ENCODE results near the gene ITGB3BP.
"Not testable (repeated sequence)": the region's sequence is repeated elsewhere in the genome, so short reads cannot be mapped to it uniquely, and the experiment has no call there.

ITGB3BP gene

GRCh38 chr1:63522891-63523728 is at the start of gene ITGB3BP, which contains the start of gene EFCAB7:
ITGB3BP (minus strand) TSS chr1:63523225; CDS start chr1:63523133, 92 bp downstream.
EFCAB7 (plus strand) TSS chr1:63523525; CDS start chr1:63525573, 2,048 bp downstream.
- peak; percentile 50 to 62 for DNase-seq (ENCODE audit: low read depth in 2 of 2)

- not testable (repeated sequence) for DNase-seq (ENCODE audit: low read depth in 2 of 2)
Measured at GRCh38 chr1:63572686-63573085, 49.7 kb upstream of the ITGB3BP start.

- DNase-seq (ENCODE audit: low read depth in 2 of 2) = no peak
Measured at GRCh38 chr1:63569640-63570316, 46.8 kb upstream of the ITGB3BP start.

- no peak for DNase-seq (ENCODE audit: low read depth in 2 of 2)
Measured at GRCh38 chr1:63569068-63569467, 46.0 kb upstream of the ITGB3BP start.

GRCh38 chr1:63563745-63564144 is 40.7 kb upstream of the ITGB3BP start:
- no peak for DNase-seq (ENCODE audit: low read depth in 2 of 2)

- no peak for DNase-seq (ENCODE audit: low read depth in 2 of 2)
Measured at GRCh38 chr1:63559357-63559756, 36.3 kb upstream of the ITGB3BP start.

- DNase-seq (ENCODE audit: low read depth in 2 of 2) = no peak
Measured at GRCh38 chr1:63557365-63557987, 34.5 kb upstream of the ITGB3BP start.

GRCh38 chr1:63555480-63555879 is 32.5 kb upstream of the ITGB3BP start:
- DNase-seq (ENCODE audit: low read depth in 2 of 2) = no peak

- DNase-seq (ENCODE audit: low read depth in 2 of 2) = no peak
Measured at GRCh38 chr1:63548877-63549276, 25.9 kb upstream of the ITGB3BP start.

- DNase-seq (ENCODE audit: low read depth in 2 of 2) = no peak
Measured at GRCh38 chr1:63548303-63548702, 25.3 kb upstream of the ITGB3BP start.

- no peak for DNase-seq (ENCODE audit: low read depth in 2 of 2)
Measured at GRCh38 chr1:63547621-63548294, 24.7 kb upstream of the ITGB3BP start.

GRCh38 chr1:63545780-63546179 is 22.8 kb upstream of the ITGB3BP start:
- DNase-seq (ENCODE audit: low read depth in 2 of 2) = no peak

- no peak for DNase-seq (ENCODE audit: low read depth in 2 of 2)
Measured at GRCh38 chr1:63537940-63538339, 14.9 kb upstream of the ITGB3BP start.

GRCh38 chr1:63537006-63537405 is 14.0 kb upstream of the ITGB3BP start:
- no peak for DNase-seq (ENCODE audit: low read depth in 2 of 2)

GRCh38 chr1:63534406-63534805 is 11.4 kb upstream of the ITGB3BP start:
- no peak for DNase-seq (ENCODE audit: low read depth in 2 of 2)

- no peak for DNase-seq (ENCODE audit: low read depth in 2 of 2)
Measured at GRCh38 chr1:63533931-63534330, 10.9 kb upstream of the ITGB3BP start.

- DNase-seq (ENCODE audit: low read depth in 2 of 2) = no peak
Measured at GRCh38 chr1:63532727-63533126, 9.7 kb upstream of the ITGB3BP start.

GRCh38 chr1:63524201-63524600 is 1.2 kb upstream of the ITGB3BP start:
- DNase-seq (ENCODE audit: low read depth in 2 of 2) = no peak

GRCh38 chr1:63523738-63524137 is 713 bp upstream of the ITGB3BP start:
- DNase-seq (ENCODE audit: low read depth in 2 of 2) = no peak

- no peak for DNase-seq (ENCODE audit: low read depth in 2 of 2)
Measured at GRCh38 chr1:63516629-63517028, 6.4 kb downstream of the ITGB3BP start.

GRCh38 chr1:63512584-63512983 is 10.4 kb downstream of the ITGB3BP start:
- DNase-seq (ENCODE audit: low read depth in 2 of 2) = no peak

- DNase-seq (ENCODE audit: low read depth in 2 of 2) = no peak
Measured at GRCh38 chr1:63509718-63510117, 13.3 kb downstream of the ITGB3BP start.
